ENCODE results near the gene PRKCQ. TPM values are rescaled to one million over a fixed set of nuclear protein-coding genes. Genes with fewer than 3 reads are reported as not detected.

Gene PRKCQ
- total and polyA plus RNA-seq, 2 of the 13 experiments (the other 11 are each of a cell fraction or from before 2014, with no cell fraction given): 0.13 to 0.35 TPM

DNA sequence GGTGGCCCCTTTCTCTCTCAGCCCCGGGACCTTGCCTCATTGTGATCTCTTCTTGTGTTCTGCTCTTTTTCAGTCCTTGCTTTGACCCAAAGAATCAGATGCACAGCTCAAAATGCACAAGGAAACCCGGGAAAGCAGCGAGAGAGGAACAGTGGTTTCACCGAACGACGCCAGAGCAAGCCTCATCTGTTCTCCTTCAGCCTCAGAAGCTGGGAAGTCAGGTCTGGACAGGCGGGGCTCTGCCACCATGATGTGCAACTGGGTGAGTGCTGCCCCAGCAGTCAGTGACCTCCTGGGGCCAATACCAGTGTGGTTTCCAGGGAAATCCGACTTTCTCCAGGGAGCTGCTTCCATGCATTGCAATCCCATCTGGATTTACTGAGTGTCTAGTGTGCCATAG lies 133.4 kb downstream of the PRKCQ start:
- 21% methylated on average over 6 of the region's 8 CpGs for WGBS (ENCODE audit: low lambda C conversion rate)
- FAIRE-seq (no peak), DNase-seq (ENCODE audit: low spot score) (no peak), ATAC-seq (no peak)
- CTCF ChIA-PET (ENCODE audit: low intra/inter-chr PET ratio, low total read pairs): interaction anchor here (1.1 kb wide), 1 partner anchor 202 kb away, joined by 6 read pairs; no protein-coding TSS in a partner anchor
- H3K27me3 ChIP-seq (ENCODE audit: control insufficient read depth in 1 of 2, insufficient read depth in 2 of 2, low read length in 2 of 2): peaks cover 0 to 3% of the 10 kb centered on the region in 2 experiments; a peak in 1 of 5 replicates
- intact Hi-C loops (cut with micrococcal nuclease; ENCODE audit: unreplicated experiment) (loop anchor here (5.0 to 10.0 kb wide), 2 partner anchors 201 to 228 kb away; no protein-coding TSS in a partner anchor), in situ Hi-C loops (cut with HindIII; ENCODE audit: extremely low pct_ligation_motif_present, low pct_unique_long_range_greater_than_20kb) (no loop called here)
- H3K4me3 ChIP-seq (replicated peaks in 1 of 3; ENCODE audit: insufficient read depth in 1 of 3, low read depth in 2 of 3, low read length in 3 of 3): no peak overlapping the region
- TF ChIP-seq ZNF329 (CRISPR knock-in tag; IDR thresholded peaks at IDR 0.05; ENCODE audit: low read depth) (no peak), PRDM10 (CRISPR knock-in tag; IDR thresholded peaks at IDR 0.05; ENCODE audit: low read depth) (no peak), ZNF83 (CRISPR knock-in tag; IDR thresholded peaks at IDR 0.05; ENCODE audit: borderline replicate concordance) (no peak), ZFP1 (CRISPR knock-in tag; IDR thresholded peaks at IDR 0.05) (no peak), ZNF558 (CRISPR knock-in tag; IDR thresholded peaks at IDR 0.05; ENCODE audit: borderline replicate concordance) (no peak), SRY (CRISPR knock-in tag; IDR thresholded peaks at IDR 0.05) (no peak), MYNN (CRISPR knock-in tag; IDR thresholded peaks at IDR 0.05; ENCODE audit: low read depth) (no peak), NFYC (CRISPR knock-in tag; IDR thresholded peaks at IDR 0.05) (no peak), YEATS4 (CRISPR knock-in tag; IDR thresholded peaks at IDR 0.05; ENCODE audit: borderline replicate concordance) (no peak), ZNF737 (CRISPR knock-in tag; IDR thresholded peaks at IDR 0.05; ENCODE audit: borderline replicate concordance) (no peak), ZNF280D (CRISPR knock-in tag; IDR thresholded peaks at IDR 0.05) (no peak), POLR2AphosphoS5 (IDR thresholded peaks at IDR 0.05; ENCODE audit: low read depth, low read length) (no peak)
- no TSS peak for BruUV-seq (replicated peaks)
- H4K20me1 ChIP-seq (ENCODE audit: insufficient read depth, low read length): no peaks in the 10 kb centered on the region
- H2AFZ ChIP-seq (ENCODE audit: low read length): no peak overlapping the region
- H3K4me1 ChIP-seq (ENCODE audit: insufficient read depth, low read length): no peaks in the 10 kb centered on the region
- H3K9me3 ChIP-seq (ENCODE audit: low read length): no peaks in the 10 kb centered on the region
- no peak overlapping the region for H3K4me2 ChIP-seq (ENCODE audit: low read depth, low read length)
- H3K36me3 ChIP-seq (replicated peaks in 1 of 2; ENCODE audit: control insufficient read depth in 1 of 2, insufficient read depth in 2 of 2, low read length in 2 of 2): no peaks in the 10 kb centered on the region
- H3K79me2 ChIP-seq (ENCODE audit: insufficient read depth, low read length): no peaks in the 10 kb centered on the region
- H3K27ac ChIP-seq (ENCODE audit: extremely low read length, insufficient read depth, low read length): no peak overlapping the region
- H3K9ac ChIP-seq (ENCODE audit: insufficient read depth, low read depth, low read length): no peak overlapping the region
- POLR2A ChIA-PET: no interaction called here

Data from HepG2 (cell line).